ENCODE measurements around the gene NEURL1B. TPM values are rescaled to one million over a fixed set of nuclear protein-coding genes. Genes with fewer than 3 reads are reported as not detected.

The NEURL1B gene
- total RNA-seq, 6 experiments from 2014 or later = 2.0 to 8.6 (median 7.1) TPM

DNA sequence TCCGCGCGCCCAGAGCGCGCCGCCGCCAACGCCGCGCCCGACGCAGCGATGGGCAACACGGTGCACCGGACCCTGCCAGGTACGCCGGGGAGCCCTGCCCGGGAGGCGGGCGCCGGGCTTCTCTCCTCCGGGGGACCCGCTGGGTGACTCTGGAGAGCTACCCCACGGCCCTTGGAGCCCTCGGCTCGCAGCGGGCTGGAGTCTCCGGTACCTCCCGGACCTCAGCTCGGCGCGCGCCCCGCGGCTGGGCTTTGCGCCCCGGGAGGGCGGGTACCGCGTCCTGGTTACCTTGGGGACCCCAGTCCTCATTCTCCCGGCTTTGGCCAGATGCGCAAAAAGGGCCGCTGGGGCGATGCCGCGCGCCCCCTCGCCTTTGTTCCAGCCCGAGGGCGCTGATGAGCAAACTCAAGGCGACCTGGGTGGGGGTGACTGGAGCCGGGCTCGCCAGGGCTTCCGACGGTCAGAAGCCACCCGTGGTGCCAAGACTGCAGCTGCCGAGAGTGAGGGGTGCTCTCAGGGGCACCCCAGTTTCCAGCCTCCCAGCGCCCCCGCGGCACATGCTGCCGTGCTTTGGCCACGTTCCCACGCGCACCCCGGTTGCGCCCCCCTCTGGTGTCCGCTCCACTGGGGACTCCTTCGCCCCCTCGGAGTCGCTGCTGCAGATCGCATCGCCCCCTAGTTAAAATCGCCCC lies 442 bp downstream of the NEURL1B start:
- Mint-ChIP-seq H3K27me3 (ENCODE audit: insufficient read depth) (peaks cover 5% of the 10 kb centered on the region), H3K4me1 (ENCODE audit: low read depth) (peaks cover 26% of the 10 kb centered on the region), H3K4me3 (peak overlapping the region; percentile 78), H3K36me3 (ENCODE audit: low read depth) (no peaks in the 10 kb centered on the region; the same call in 1 of the 2 replicates), H3K9me3 (no peaks in the 10 kb centered on the region), H3K27ac (no peak overlapping the region)
- TF ChIP-seq CTCF (IDR thresholded peaks at IDR 0.05) = peak; percentile 52; the same call in 1 of the 2 replicates
- DNase-seq = no peak

DNA sequence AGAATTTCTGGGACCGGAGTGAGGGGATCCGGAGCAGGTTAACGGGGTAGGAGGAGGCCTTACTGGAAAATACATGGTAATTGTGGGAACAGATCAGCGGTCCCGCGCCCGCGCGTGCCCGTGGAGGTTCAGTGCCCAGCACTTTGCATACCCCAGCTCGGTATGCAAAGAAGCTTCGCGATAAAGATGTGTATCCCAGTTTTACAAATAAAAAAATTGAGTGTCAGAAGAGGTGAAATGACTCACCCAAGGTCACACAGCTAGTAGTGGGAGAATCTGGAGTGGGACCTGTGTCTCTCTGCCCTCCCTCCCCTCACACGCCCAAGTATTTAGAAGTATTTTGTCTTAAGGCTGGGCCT lies 967 bp downstream of the NEURL1B start:
- Mint-ChIP-seq H3K27ac (no peak overlapping the region; the same call in 1 of the 2 replicates), H3K27me3 (ENCODE audit: insufficient read depth) (peaks cover 5% of the 10 kb centered on the region), H3K36me3 (ENCODE audit: low read depth) (no peaks in the 10 kb centered on the region; the same call in 1 of the 2 replicates), H3K4me3 (peak overlapping the region; percentile 78), H3K9me3 (no peaks in the 10 kb centered on the region), H3K4me1 (ENCODE audit: low read depth) (peaks cover 26% of the 10 kb centered on the region)
- DNase-seq = peak; percentile 9
- TF ChIP-seq CTCF (IDR thresholded peaks at IDR 0.05) = peak; percentile 6; the same call in 1 of the 2 replicates

DNA sequence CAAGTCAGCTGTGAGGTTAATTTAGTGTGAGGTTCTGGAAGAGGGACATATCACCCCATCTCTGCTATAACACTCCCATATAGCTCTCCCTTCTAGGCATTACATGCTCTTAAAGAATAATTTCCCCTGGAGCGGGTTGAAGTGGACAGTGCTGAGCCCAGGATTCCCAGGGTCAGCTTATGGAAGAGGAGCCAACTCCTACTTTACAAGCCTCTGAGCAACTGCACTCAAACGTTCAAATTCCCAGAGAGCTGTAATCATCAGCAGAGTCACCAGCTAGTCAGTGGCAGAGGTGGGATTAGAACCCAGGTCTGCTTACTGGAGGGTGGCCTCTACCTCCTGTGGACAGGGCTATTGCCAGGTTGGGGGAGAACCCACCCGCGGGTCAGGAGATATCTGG lies 1.4 kb downstream of the NEURL1B start:
- Mint-ChIP-seq H3K4me3 (peak overlapping the region; percentile 78; the same call in 1 of the 2 replicates), H3K27me3 (ENCODE audit: insufficient read depth) (peaks cover 5% of the 10 kb centered on the region), H3K9me3 (no peaks in the 10 kb centered on the region), H3K36me3 (ENCODE audit: low read depth) (no peaks in the 10 kb centered on the region; the same call in 1 of the 2 replicates), H3K27ac (no peak overlapping the region; the same call in 1 of the 2 replicates), H3K4me1 (ENCODE audit: low read depth) (peaks cover 26% of the 10 kb centered on the region)
- no peak for TF ChIP-seq CTCF (IDR thresholded peaks at IDR 0.05)
- DNase-seq = no peak

GRCh38 chr5:172642926-172643871 lies 2.1 kb downstream of the NEURL1B start:
- Mint-ChIP-seq H3K4me1 (ENCODE audit: low read depth) (peaks cover 26% of the 10 kb centered on the region), H3K9me3 (no peaks in the 10 kb centered on the region), H3K4me3 (no peak overlapping the region), H3K27ac (no peak overlapping the region), H3K27me3 (ENCODE audit: insufficient read depth) (peaks cover 5% of the 10 kb centered on the region), H3K36me3 (ENCODE audit: low read depth) (no peaks in the 10 kb centered on the region; the same call in 1 of the 2 replicates)
- TF ChIP-seq CTCF (IDR thresholded peaks at IDR 0.05) = no peak
- no peak for DNase-seq

DNA sequence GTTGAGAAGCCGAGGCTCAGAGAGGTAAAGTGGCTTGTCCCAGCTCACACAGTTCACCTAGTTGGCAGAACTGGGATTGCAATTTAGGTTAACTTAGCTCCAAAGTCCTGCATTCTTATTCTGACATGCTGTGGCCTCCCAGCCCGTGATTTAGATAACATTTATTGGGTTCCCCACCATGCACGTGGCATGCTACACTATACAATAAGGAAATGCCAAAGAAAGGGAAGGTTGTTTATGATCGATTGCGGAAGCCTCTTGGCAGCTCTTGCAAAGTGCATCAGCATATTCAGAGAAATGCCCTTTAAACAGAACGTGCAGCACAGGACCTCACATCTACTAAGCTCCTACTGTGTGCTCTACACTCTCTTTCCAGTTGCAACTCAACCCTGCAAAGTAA lies 3.2 kb downstream of the NEURL1B start:
- DNase-seq = no peak
- H3K4me1 Mint-ChIP-seq (ENCODE audit: low read depth) = peaks cover 26% of the 10 kb centered on the region
- no peak for TF ChIP-seq CTCF (IDR thresholded peaks at IDR 0.05)
- peaks cover 4% of the 10 kb centered on the region for H3K27me3 Mint-ChIP-seq (ENCODE audit: insufficient read depth)
- no peaks in the 10 kb centered on the region; the same call in none of the 2 replicates for H3K36me3 Mint-ChIP-seq (ENCODE audit: low read depth)
- H3K27ac Mint-ChIP-seq = no peak overlapping the region
- no peaks in the 10 kb centered on the region for H3K9me3 Mint-ChIP-seq
- no peak overlapping the region for H3K4me3 Mint-ChIP-seq
